ENCODE data around the gene PALS2. TPM values are rescaled to one million over a fixed set of nuclear protein-coding genes. Genes with fewer than 3 reads are reported as not detected.

PALS2 gene
- total and polyA plus RNA-seq, 2 of the 13 experiments (the other 11 are each of a cell fraction or from before 2014, with no cell fraction given): 3.1 to 21.9 TPM

GRCh38 chr7:24573554-24574338 lies 494 bp downstream of the PALS2 start (continued):
- TF ChIP-seq CC2D1A (CRISPR knock-in tag; IDR thresholded peaks at IDR 0.05): no peak
- no peak for TF ChIP-seq ZNF329 (CRISPR knock-in tag; IDR thresholded peaks at IDR 0.05; ENCODE audit: low read depth)
- TF ChIP-seq RBFOX2 (IDR thresholded peaks at IDR 0.05; ENCODE audit: low read depth, low read length): 0 out of 2 replicates have a peak, but pooled peaks have one; percentile 31
- peak; percentile 47 for TF ChIP-seq MAX (IDR thresholded peaks at IDR 0.05)
- TF ChIP-seq UBTF (CRISPR knock-in tag; IDR thresholded peaks at IDR 0.05): peak; percentile 40; the same call in 1 of the 2 replicates
- no peak for TF ChIP-seq ZNF7 (CRISPR knock-in tag; IDR thresholded peaks at IDR 0.05)
- TF ChIP-seq ZFYVE20 (CRISPR knock-in tag; IDR thresholded peaks at IDR 0.05; ENCODE audit: borderline replicate concordance, low read depth): no peak
- no peak for TF ChIP-seq ZBTB26 (CRISPR knock-in tag; IDR thresholded peaks at IDR 0.05; ENCODE audit: borderline replicate concordance)
- TF ChIP-seq DNMT3B (CRISPR knock-in tag; conservative IDR thresholded peaks at IDR 0.05): no peak
- TF ChIP-seq ZNF326 (CRISPR knock-in tag; IDR thresholded peaks at IDR 0.05; ENCODE audit: borderline replicate concordance): no peak
- TF ChIP-seq ZNF549 (CRISPR knock-in tag; IDR thresholded peaks at IDR 0.05): no peak
- TF ChIP-seq ZNF512 (CRISPR knock-in tag; IDR thresholded peaks at IDR 0.05): no peak
- TF ChIP-seq ZC3H4 (CRISPR knock-in tag; IDR thresholded peaks at IDR 0.05; ENCODE audit: borderline replicate concordance): no peak
- no peak for TF ChIP-seq TMF1 (CRISPR knock-in tag; IDR thresholded peaks at IDR 0.05; ENCODE audit: low read depth)
- TF ChIP-seq ZBTB37 (CRISPR knock-in tag; IDR thresholded peaks at IDR 0.05): no peak
- TF ChIP-seq ZNF83 (CRISPR knock-in tag; IDR thresholded peaks at IDR 0.05; ENCODE audit: borderline replicate concordance): no peak
- no peak for TF ChIP-seq ZFP1 (CRISPR knock-in tag; IDR thresholded peaks at IDR 0.05)
- no peak for TF ChIP-seq ZFAT (CRISPR knock-in tag; conservative IDR thresholded peaks at IDR 0.05)
- no peak for TF ChIP-seq MED13 (CRISPR knock-in tag; IDR thresholded peaks at IDR 0.05)
- no peak for TF ChIP-seq ZNF20 (CRISPR knock-in tag; IDR thresholded peaks at IDR 0.05)
- TF ChIP-seq FOXA3 (CRISPR knock-in tag; IDR thresholded peaks at IDR 0.05): no peak
- no peak for TF ChIP-seq NKX3-1 (CRISPR knock-in tag; IDR thresholded peaks at IDR 0.05)
